Muscle of back (tissue), 13 donors: ENCODE measurements around the gene C14orf93. TPM values are rescaled to one million over a fixed set of nuclear protein-coding genes. Genes with fewer than 3 reads are reported as not detected.

Experiments
- DNase-seq, 3 donors: peaks; one replicate each; pipeline versions ENCODE4 v3.0.0 to v3.0.0-alpha.2; 2013
- long read RNA-seq, 9 donors: transcript quantifications; one replicate each; lab custom pipeline, GENCODE V29; 2026
- polyA plus RNA-seq, 10 donors: library from polyadenylated mRNA; unstranded; fragments of 120-200 nt; gene quantifications; one replicate each; pipeline ENCODE4 v1.2.1, GENCODE V29; 2013; ENCODE audit not compliant: insufficient read length in 10 of 10

C14orf93 gene, protein sequence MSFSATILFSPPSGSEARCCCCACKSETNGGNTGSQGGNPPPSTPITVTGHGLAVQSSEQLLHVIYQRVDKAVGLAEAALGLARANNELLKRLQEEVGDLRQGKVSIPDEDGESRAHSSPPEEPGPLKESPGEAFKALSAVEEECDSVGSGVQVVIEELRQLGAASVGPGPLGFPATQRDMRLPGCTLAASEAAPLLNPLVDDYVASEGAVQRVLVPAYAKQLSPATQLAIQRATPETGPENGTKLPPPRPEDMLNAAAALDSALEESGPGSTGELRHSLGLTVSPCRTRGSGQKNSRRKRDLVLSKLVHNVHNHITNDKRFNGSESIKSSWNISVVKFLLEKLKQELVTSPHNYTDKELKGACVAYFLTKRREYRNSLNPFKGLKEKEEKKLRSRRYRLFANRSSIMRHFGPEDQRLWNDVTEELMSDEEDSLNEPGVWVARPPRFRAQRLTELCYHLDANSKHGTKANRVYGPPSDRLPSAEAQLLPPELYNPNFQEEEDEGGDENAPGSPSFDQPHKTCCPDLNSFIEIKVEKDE
- 10 to 100 TPM in 6 of 10 donors, 1 to 10 TPM in 4; 8.4 to 13.8 (median 10.5) TPM for polyA plus RNA-seq
- long read RNA-seq, donor 1: 0 reads
- long read RNA-seq, donor 2: 0 reads
- long read RNA-seq, donor 3: 0 reads
- long read RNA-seq, donor 4: 0 reads
- long read RNA-seq, donor 5, partial matches to known transcripts: 0 of 1 reads
- long read RNA-seq, donor 5, other reads (novel, unspliced or antisense): 0 of 1 reads
- long read RNA-seq, donor 6: 0 reads
- long read RNA-seq, donor 7, partial matches to known transcripts: 0 of 1 reads
- long read RNA-seq, donor 7, other reads (novel, unspliced or antisense): 0 of 1 reads
- long read RNA-seq, donor 8: 0 reads
- long read RNA-seq, donor 9: 0 reads

DNA sequence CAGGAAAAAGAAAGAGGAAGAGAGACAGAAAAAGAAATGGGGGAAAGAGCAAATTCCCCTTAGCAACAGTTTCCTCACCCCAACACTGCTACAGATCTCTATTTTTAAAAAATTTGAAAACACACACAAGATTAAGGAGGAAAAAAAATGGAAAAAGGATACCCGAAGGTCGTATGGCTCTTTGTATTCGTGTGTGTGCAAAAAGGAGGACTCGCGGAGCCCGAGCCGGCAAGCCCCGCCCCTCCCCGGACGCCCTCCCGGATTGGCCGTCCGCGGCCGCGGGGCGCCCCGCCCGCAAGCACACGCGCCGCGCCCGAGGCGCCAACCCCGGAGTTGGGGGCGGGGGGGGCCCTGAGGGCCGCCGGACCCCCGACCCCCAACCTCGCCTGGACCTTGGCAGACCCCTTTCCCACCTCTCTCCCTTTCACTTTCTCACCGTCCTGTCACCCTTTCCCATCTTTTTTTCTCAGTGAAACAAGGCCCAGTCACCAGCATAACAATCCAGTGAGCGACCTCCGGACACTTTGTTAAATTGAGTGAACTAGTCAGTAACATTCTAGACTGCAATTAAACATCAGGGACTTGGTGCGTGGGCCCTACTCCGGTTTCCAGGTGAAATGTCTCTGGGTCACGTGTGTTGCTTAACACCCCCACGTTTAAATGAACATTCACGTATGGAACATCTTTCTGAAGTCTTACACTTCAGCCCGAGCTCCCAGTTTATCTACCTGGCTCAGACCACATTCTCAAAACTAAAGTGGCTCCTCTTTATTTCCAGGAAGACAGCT, at the start of gene C14orf93:
TSS of gene C14orf93 (minus strand) at position 205 of the 788 bp plus-strand sequence. CDS start 11,120 bp downstream, outside the sequence.
- peak; percentile 69 to 93 (median 87) for DNase-seq

DNA sequence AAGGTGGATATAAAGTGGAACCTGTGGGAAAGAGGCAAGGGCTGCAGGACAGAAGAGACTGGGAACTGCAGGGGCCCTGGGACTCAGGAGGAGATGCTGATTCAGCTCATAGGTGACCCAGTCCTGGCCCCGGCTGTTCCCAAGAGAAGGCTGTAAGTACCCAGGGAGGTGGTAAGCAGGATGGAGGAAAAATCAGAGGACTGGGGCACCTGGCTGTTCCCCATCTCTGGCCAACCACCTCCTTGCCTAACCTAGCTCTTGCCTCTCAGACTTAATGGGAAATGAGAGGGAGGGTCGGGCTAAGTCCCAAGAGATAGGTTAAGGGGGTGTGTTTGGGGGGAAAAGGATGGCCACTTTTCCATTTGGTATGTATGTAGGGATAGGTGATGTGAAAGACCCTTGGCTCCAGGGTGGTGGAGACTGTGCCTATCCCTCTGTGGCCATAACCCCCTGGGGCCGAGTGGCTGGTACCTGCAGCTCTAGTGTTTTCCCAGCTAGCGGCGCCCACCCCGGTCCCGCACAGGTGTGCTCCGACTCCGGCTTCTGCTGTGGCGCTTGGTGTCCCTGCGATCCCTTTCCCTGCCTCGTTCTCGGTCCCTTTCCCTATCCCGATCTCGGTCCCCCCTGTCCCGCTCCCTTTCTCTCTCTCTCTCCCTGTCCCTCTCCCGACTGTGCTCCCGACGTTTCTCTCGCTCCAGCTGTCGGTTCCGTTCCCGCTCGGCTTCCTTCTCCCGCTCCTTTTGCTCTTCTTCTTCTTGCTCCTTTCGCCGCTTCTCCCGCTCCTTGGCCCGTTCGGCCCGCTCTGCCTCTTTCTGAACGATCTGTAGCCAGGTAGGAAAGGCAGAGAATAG, 48.9 kb upstream of the C14orf93 start:
- DNase-seq: no peak

DNA sequence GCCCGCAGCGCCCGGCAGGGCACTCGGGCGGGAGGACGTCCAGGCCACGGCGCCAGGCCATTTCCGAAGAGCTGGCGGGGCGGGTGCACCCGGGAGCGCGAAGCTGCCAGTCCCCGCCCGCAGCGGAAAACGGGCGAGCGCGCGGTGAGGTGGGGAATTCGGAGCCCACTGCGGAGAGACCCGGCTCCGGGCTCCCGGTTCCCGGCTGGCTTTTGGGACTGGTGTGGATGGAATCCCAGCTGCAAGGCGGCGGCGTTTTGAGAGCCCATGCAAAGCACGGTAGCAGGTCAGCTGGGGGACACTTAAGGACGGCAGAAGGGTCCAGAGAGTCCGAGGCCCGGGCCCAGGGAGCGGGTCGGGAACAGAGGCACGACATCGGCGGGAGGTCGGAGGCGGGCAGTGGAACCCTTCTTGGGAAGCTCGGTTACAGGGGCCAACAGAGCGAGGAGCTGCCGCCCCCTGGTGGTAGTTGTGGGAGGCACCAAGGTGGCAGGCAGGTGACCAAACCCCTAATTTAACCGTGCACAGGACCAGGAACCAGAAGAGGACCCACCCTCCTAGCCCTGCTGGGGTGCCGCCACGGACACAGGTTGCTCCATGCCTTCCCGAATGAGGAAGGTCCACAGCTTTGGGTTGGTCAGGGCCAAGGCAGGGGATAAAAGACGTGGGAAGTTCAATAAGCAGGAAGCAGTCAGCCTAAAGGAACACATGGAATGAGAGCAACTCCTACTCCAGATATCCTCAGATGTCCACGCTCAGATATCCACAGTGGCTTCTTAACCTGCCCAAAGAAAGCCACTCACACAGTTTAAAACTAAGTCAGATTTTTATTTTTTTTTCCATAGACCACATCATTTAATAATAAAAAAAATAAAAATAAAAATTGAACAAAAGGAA, 48.1 kb upstream of the C14orf93 start:
- peak; percentile 84 to 95 (median 91) for DNase-seq

DNA sequence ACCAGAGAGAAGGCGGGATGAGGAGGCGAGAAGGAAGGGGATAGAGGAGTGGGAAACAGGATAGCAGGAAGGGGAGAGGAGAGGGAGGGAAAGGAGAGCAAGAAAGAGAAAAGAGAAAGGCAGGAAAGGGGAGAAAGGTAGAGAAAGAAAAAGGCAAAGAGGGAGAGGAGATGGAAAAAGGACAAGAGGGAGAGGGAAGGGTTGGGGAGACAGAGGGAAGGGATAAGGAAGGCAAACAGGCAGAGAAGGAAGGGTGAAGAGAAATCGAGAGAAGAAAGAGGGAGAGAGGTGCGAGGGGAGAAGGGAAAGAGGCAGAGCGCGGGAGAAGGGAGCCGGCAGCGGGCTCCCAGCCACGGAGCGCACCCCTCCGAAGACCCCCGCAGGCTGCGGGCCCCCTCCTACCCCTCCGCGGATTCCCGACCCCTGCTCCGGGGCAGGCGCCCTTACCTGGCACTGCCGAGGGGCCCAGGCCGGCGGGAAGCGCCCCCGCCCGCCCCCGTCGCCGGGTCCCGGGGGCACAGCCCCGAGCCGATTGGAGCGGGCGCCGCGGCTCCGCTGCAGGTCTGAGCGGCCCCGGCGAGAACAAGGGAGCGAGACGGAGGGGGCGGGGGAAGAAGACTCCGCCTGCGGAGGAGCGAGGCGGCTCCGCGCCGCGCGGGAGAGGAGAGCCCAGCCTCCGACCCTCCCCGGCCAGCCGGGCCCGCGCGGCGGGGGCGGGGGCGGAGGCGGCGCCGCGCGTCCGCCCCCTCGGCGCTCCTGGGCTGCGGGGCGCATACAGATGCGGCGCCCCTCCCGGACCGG, 47.2 kb upstream of the C14orf93 start, which contains the start of gene CDH24:
TSS of gene CDH24 (minus strand) at position 565 of the 801 bp plus-strand sequence. CDS start 1,787 bp downstream, outside the sequence.
- DNase-seq: peak; percentile 71 to 91 (median 85)

DNA sequence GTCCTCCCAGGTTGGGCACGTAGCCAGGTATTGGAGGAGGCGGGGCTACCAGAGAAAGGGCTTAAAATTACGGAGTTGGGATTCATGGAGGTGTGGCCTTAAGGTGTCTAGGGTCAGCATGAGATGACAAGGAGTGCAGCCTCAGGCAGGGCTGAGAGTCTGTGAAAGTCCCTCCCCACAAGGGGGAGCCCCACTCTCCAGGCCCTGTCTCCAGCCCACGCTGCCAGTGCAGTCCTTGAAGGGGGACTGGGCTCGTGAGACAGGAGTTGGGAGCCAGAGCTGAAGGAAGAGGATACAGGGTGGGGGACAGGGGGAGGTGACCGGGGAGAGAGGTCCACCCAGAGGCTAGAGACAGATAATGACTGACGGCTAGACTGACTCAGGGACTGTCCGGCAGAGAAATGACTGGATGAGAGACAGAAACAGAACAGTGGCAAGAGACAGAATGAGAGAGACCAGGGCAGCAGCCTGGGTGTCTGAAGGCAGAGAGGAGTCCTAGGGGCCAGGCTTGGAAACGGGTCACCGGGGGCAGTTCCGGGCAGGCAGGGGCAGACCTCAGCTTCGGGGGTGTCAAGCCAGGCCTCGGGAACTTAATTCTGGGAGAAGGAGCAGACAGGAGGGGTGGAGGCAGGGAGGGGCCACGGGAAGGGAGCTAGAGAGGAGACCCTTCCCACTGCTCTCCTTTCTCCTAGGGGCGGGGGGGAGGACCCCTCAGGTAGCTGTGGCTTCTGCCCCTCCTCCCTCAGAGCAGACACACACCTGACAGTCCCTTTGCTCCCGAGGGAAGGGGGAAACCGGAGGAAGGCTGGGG, 46.4 kb upstream of the C14orf93 start:
- DNase-seq: peak in 1 of 3 donors; percentile 71

DNA sequence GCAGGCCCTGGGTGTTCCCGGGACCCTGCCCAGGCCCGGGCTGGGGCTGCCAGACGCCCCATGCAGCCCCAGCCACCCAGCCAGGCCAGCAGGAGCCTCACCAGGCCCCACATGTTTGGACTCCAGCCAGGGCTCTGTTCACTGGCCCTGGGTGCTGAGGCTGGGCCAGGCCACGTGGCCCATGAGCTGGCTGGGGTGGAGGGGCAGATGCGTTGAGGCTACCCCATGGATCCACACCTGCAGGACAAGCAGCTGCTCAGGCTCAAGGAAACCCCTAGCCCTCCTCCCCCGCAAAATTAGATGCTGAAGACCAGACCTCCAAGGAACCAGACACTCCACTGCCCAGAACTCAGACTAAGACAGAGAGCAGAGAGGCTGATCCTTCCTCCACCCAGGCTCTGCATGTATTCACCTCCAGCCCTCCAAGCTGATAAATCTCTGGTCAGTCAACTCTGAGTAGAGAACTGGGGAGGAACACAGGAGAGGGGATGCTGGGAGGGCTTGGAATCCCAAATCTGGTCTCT, 45.7 kb upstream of the C14orf93 start:
- no peak for DNase-seq

DNA sequence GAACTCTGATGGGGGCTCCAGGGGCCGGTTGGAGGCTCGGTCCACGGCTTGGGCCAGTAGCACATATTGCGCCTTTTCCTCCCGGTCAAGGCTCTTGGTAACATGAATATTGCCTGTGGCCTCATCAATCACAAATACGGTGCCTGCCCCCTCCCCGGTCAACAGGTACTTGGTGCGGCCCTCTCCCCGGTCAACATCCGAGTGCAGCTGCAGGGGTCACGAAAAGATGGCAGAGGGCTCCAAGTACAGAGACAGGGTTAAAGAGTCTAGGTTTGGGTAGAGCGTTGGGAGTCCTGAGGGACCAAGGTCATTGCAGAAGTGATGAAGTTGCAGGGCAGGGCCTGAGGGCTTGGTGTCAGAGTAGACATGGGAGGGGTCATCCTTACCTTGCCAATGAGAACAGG, 45.2 kb upstream of the C14orf93 start:
- DNase-seq: no peak

DNA sequence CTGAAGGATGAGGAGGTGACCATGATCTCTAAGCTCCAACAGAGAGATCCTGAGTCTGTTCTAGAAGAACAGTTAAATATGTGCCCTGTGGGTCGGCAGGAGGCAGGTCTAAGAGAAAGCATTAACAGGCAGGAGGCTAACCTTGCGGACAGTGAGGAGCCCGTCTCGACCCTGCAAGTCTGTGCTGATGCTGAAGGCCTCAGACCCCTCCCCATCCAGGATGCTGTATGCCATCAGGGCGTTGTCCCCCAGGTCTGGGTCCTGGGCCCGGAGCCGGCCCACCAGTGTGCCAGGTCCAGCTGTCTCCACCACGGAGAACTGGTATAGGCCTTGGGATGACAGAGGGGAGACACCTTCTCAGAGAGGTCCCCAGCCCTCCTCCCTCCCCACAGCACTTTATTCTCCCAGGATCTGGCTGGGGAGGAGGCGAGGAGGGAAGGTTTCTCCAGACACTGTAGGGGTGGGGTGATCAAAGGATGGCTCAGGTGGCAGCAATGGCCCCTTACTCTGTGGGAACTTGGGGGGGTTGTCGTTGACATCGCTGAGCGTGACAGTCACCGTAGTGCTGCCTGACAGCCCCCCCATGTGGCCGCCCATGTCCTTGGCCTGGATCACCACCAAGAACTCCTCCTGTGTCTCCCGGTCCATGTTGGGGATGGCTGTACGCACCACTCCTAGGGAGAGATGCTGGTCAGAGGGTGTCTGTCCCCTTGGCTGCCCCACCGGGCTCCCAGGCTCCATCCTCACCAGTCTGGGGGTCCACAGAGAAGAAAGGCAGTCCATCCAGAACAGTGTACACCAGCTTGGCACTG, 44.3 kb upstream of the C14orf93 start:
- no peak for DNase-seq

DNA sequence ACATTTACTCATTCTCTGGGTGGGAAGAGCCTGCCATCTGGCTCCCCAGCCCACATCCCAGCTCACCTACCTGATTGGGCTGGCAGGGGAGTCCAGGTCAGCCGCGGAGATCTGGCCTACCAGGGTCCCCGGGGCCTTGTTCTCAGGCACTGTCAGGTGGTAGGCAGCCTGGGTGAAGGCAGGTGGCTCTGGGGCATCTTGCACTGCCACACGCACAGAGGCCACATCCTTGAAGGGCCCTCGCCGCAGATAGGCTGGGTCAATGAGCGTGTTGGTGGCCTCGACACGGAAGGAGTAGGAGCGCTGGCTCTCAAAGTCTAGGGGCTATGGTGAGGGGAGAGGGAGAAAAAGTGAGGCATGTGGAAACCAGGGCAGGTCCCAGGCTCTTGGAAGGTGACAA, 43.5 kb upstream of the C14orf93 start:
- no peak for DNase-seq

DNA sequence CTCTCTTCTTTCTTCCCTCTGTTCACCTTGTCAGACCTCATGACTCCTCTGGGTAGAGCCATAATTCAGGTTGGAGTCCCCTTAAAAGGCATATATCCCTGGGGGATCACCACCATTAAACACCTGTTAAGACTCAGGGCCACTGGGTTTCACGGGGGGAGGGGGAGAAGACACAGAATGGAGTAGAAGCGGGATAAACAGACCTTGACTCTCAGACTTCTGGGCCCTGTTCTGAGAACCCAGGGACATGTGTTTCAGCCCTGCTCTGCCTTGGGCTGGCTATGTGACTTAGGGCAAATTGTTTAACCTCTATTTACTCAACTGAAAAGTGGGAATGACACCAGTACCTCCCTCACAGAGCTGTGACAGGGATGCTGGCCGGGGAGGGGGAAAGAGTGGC, 42.7 kb upstream of the C14orf93 start:
- no peak for DNase-seq

DNA sequence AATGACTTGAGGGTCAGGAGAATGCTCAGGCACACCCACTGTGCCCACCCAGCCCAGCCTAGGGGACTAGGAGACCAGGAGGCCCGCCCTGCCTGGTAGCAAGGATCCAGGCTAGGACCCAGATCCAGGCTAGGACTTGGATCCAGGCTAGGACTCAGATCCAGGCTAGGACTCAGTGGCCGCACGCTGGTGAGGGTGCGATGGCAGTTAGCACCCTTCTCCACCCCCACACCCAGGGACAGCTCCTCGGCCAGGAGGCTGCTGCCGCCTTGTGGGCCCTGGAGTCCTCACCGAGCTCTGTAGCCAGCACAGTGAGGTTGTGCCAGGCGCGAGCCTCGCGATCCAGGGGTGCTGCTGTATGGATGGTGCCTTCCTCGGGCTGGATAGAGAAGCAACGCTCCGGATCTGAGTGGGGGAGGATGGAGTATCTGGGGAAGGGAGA, 42.3 kb upstream of the C14orf93 start:
- no peak for DNase-seq

DNA sequence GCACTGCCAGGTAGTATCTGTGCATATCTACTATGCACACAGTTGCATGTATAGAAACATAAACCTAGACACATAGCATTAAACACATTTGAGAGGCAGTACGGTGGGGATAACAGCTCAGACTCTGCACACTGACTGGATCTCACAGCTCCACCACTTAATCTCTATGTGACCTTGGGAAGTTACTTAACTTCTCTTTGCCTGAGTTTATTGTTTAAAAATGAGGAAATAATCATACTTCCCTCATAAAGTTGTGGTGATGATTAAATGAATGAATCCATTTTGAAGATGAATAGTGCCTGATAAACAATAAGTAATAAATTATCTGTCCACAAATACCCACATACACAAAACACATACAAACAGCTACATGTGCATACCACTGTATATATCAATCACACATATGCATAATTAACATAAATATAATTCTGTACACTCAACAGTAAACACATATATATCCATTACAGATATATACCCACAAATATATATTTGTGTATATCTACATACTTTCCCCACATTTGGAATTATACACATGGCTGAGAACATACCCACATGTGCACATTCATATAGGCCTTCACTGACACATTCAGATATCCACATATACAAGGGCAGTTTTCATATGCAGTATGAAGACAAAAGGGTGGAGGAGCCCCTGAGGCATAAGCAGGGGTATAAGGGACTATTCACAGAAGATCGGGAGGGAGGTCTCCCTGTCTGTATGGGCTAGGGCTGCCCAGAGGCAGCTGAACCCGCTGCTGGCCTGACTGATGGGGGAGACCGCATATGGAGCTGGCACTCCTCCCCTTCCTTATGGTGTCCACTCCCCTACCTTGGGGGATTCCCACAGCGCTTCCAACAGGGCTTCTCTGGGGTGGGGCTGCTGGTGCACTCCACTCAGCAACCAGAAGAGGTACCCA, 41.5 kb upstream of the C14orf93 start:
- DNase-seq: no peak

DNA sequence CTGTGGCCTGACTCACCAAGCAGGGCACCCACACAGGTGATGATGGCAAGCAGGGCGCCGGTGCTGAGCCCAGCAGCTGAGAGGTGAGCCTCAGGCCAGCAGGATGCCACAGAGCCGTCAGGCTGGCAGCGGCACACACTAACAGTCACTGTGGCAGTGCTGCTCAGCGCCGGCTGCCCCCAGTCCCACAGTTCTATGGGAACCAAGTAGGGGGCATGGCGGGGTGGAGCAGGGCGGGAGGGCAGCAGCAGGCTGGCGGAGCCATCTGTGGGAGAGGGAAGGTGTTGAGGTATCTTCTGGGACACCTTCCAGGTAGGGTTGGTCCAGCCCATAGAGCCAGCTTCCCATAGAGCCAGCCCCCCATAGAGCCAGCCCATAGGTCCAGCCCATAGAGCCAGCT, 39.1 kb upstream of the C14orf93 start:
- DNase-seq: no peak

DNA sequence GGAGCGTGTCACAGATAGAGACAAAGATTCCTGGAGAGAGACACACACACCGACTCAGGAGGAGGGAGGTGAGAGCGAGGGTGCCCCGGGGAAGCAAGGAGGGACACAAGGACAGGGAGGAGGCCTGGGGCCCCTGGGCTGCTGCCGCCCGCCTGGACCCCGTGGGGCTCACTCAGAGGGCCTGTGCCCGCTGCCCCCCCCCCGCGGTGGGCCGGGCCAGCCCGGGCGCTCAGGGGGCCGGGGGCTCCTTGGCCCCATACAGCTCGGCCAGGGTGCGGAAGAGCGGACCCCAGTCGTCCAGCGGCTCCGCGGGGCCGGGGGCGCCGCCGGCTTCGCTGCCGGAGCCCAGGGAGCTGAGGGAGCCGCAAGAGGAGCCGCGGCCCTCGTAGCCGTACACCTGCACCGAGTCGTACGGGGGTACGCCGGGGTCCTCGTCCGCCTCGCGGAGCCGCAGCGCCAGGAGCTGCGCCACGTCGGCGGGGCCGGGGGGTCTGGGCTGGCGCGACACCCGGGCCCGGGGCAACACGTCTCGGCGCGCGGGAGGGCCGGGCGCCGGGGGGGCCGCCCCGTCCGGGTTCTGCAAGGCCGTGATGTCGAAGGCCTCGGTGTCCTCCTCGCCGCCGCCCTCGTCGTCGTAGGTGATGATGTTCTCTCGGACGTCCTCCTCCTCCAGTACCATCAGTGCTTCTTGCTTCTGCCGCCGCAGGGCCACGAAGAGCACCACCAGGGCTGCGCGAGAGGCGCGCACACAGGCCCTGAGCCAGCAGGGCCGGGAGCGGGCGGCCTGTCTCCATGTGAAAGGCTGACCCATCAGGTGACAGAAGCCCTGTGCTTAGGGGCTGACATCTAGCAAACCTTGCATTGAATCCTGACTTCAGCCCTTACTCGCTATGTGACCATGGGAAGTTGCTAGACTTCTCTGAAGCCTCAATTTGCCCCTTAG, 38.1 kb upstream of the C14orf93 start:
- DNase-seq: no peak
